Upper lobe of left lung (tissue), 4 donors: ENCODE data around the gene PTPRN2.

Experiments
- CTCF ChIP-seq, 6 experiments: fragments of 450-650 bp in 4 of 6; fragments of 200-600 bp in 2 of 6; sonication (generic) in 2 of 6; IDR thresholded peaks; one replicate each; pipeline ENCODE4 v1.5.1; 2016 to 2019; ENCODE audit warnings: antibody characterized with exemption in 6 of 6
- EP300 ChIP-seq, 4 donors: sonication (generic); formaldehyde crosslinking; IDR thresholded peaks; one replicate each; pipeline ENCODE4 v1.5.1; 2017; ENCODE audit warnings: antibody characterized with exemption in 4 of 4, control low read depth in 2 of 4
- POLR2A ChIP-seq, 4 donors: fragments of 450-650 bp; IDR thresholded peaks; one replicate each; pipeline ENCODE4 v1.5.1; 2016 to 2017; ENCODE audit warnings: antibody characterized with exemption in 4 of 4, mild to moderate bottlenecking in 2 of 4
- POLR2AphosphoS5 ChIP-seq, 2 donors: sonication (generic); formaldehyde crosslinking; IDR thresholded peaks; one replicate each; pipeline ENCODE4 v1.5.1; 2017; ENCODE audit warnings: antibody characterized with exemption in 2 of 2

GRCh38 chr7:158356454-158356853 lies 231.2 kb downstream of the PTPRN2 start:
- TF ChIP-seq POLR2A (IDR thresholded peaks at IDR 0.05) (no peak), CTCF (IDR thresholded peaks at IDR 0.05) (no peak), POLR2AphosphoS5 (IDR thresholded peaks at IDR 0.05) (no peak), EP300 (IDR thresholded peaks at IDR 0.05) (no peak)
